Measurements from ENCODE around the gene TTLL11. TPM values are rescaled to one million over a fixed set of nuclear protein-coding genes. Genes with fewer than 3 reads are reported as not detected.
"Not testable (repeated sequence)": the region's sequence is repeated elsewhere in the genome, so short reads cannot be mapped to it uniquely, and the experiment has no call there.

TTLL11 gene
- total RNA-seq, 2 experiments from 2014 or later = 1.5 to 2.1 TPM

GRCh38 chr9:121801579-121801978 is 291.5 kb downstream of the TTLL11 start:
- no peak overlapping the region for H3K27ac Mint-ChIP-seq
- H3K9me3 Mint-ChIP-seq = peaks cover 7% of the 10 kb centered on the region
- POLR2A ChIA-PET = no interaction called here
- no peak for DNase-seq
- H3K4me1 Mint-ChIP-seq = no peaks in the 10 kb centered on the region
- no peaks in the 10 kb centered on the region for H3K36me3 Mint-ChIP-seq (ENCODE audit: low read depth)
- CTCF ChIA-PET = no interaction called here
- no peak overlapping the region for H3K4me3 Mint-ChIP-seq
- H3K27me3 Mint-ChIP-seq = peaks cover 21% of the 10 kb centered on the region

GRCh38 chr9:121800376-121800775 is 292.7 kb downstream of the TTLL11 start:
- H3K27me3 Mint-ChIP-seq = peaks cover 22% of the 10 kb centered on the region
- H3K4me1 Mint-ChIP-seq = no peaks in the 10 kb centered on the region
- no peak overlapping the region for H3K4me3 Mint-ChIP-seq
- no peak for DNase-seq
- ChIA-PET CTCF (no interaction called here), POLR2A (no interaction called here)
- peaks cover 7% of the 10 kb centered on the region for H3K9me3 Mint-ChIP-seq
- no peaks in the 10 kb centered on the region for H3K36me3 Mint-ChIP-seq (ENCODE audit: low read depth)
- no peak overlapping the region for H3K27ac Mint-ChIP-seq

- Mint-ChIP-seq H3K4me1 (no peaks in the 10 kb centered on the region), H3K9me3 (no peaks in the 10 kb centered on the region), H3K27me3 (peaks cover 15% of the 10 kb centered on the region), H3K36me3 (ENCODE audit: low read depth) (no peaks in the 10 kb centered on the region), H3K27ac (no peak overlapping the region), H3K4me3 (no peak overlapping the region)
- ChIA-PET CTCF (no interaction called here), POLR2A (no interaction called here)
- no peak for DNase-seq
Measured at GRCh38 chr9:121798941-121799340, 294.2 kb downstream of the TTLL11 start.

GRCh38 chr9:121797081-121797480 is 296.0 kb downstream of the TTLL11 start:
- Mint-ChIP-seq H3K9me3 (no peaks in the 10 kb centered on the region), H3K27me3 (peaks cover 7% of the 10 kb centered on the region), H3K4me3 (no peak overlapping the region), H3K27ac (no peak overlapping the region), H3K4me1 (no peaks in the 10 kb centered on the region), H3K36me3 (ENCODE audit: low read depth) (no peaks in the 10 kb centered on the region)
- DNase-seq = no peak
- ChIA-PET POLR2A (no interaction called here), CTCF (no interaction called here)

- CTCF ChIA-PET; H3K9me3 Mint-ChIP-seq; H3K4me1 Mint-ChIP-seq; H3K27me3 Mint-ChIP-seq; POLR2A ChIA-PET; H3K27ac Mint-ChIP-seq; DNase-seq; H3K36me3 Mint-ChIP-seq (ENCODE audit: low read depth); H3K4me3 Mint-ChIP-seq: not testable (repeated sequence)
Measured at GRCh38 chr9:121794334-121794733, 298.8 kb downstream of the TTLL11 start.

- DNase-seq; CTCF ChIA-PET; H3K4me3 Mint-ChIP-seq; H3K27me3 Mint-ChIP-seq; H3K36me3 Mint-ChIP-seq (ENCODE audit: low read depth); H3K4me1 Mint-ChIP-seq; POLR2A ChIA-PET; H3K9me3 Mint-ChIP-seq; H3K27ac Mint-ChIP-seq: not testable (repeated sequence)
Measured at GRCh38 chr9:121792476-121792875, 300.6 kb downstream of the TTLL11 start.

- H3K4me3 Mint-ChIP-seq = no peak overlapping the region
- no peak overlapping the region for H3K27ac Mint-ChIP-seq
- CTCF ChIA-PET = no interaction called here
- DNase-seq = no peak
- peaks cover 7% of the 10 kb centered on the region for H3K27me3 Mint-ChIP-seq
- H3K9me3 Mint-ChIP-seq = no peaks in the 10 kb centered on the region
- no peaks in the 10 kb centered on the region for H3K4me1 Mint-ChIP-seq
- H3K36me3 Mint-ChIP-seq (ENCODE audit: low read depth) = no peaks in the 10 kb centered on the region
- POLR2A ChIA-PET = no interaction called here
Measured at GRCh38 chr9:121790841-121791240, 302.3 kb downstream of the TTLL11 start.

- no peak overlapping the region for H3K27ac Mint-ChIP-seq
- DNase-seq = no peak
- ChIA-PET CTCF (no interaction called here), POLR2A (no interaction called here)
- H3K27me3 Mint-ChIP-seq = peaks cover 7% of the 10 kb centered on the region
- H3K36me3 Mint-ChIP-seq (ENCODE audit: low read depth) = no peaks in the 10 kb centered on the region
- no peaks in the 10 kb centered on the region for H3K9me3 Mint-ChIP-seq
- peaks cover 9% of the 10 kb centered on the region for H3K4me1 Mint-ChIP-seq
- H3K4me3 Mint-ChIP-seq = no peak overlapping the region
Measured at GRCh38 chr9:121788686-121789366, 304.3 kb downstream of the TTLL11 start.

GRCh38 chr9:121786998-121787422 is 306.1 kb downstream of the TTLL11 start:
- Mint-ChIP-seq H3K4me3 (no peak overlapping the region), H3K36me3 (ENCODE audit: low read depth) (no peaks in the 10 kb centered on the region), H3K4me1 (peaks cover 16% of the 10 kb centered on the region), H3K9me3 (no peaks in the 10 kb centered on the region), H3K27ac (no peak overlapping the region), H3K27me3 (peaks cover 7% of the 10 kb centered on the region)
- CTCF ChIA-PET = no interaction called here
- DNase-seq = no peak
- POLR2A ChIA-PET = no interaction called here

GRCh38 chr9:121786543-121786948 is 306.6 kb downstream of the TTLL11 start:
- ChIA-PET CTCF (no interaction called here), POLR2A (no interaction called here)
- DNase-seq = no peak
- no peaks in the 10 kb centered on the region for H3K9me3 Mint-ChIP-seq
- no peak overlapping the region for H3K27ac Mint-ChIP-seq
- peaks cover 16% of the 10 kb centered on the region for H3K4me1 Mint-ChIP-seq
- no peaks in the 10 kb centered on the region for H3K36me3 Mint-ChIP-seq (ENCODE audit: low read depth)
- peaks cover 5% of the 10 kb centered on the region for H3K27me3 Mint-ChIP-seq
- H3K4me3 Mint-ChIP-seq = no peak overlapping the region

GRCh38 chr9:121785673-121786542 is 307.2 kb downstream of the TTLL11 start:
- Mint-ChIP-seq H3K4me1 (peaks cover 16% of the 10 kb centered on the region), H3K9me3 (no peaks in the 10 kb centered on the region), H3K36me3 (ENCODE audit: low read depth) (no peaks in the 10 kb centered on the region), H3K27me3 (peaks cover 5% of the 10 kb centered on the region), H3K4me3 (no peak overlapping the region), H3K27ac (no peak overlapping the region)
- no peak for DNase-seq
- POLR2A ChIA-PET = no interaction called here
- CTCF ChIA-PET = no interaction called here

GRCh38 chr9:121784731-121785411 is 308.2 kb downstream of the TTLL11 start:
- Mint-ChIP-seq H3K36me3 (ENCODE audit: low read depth) (no peaks in the 10 kb centered on the region), H3K4me1 (peaks cover 16% of the 10 kb centered on the region), H3K27ac (no peak overlapping the region), H3K4me3 (no peak overlapping the region), H3K27me3 (peaks cover 5% of the 10 kb centered on the region), H3K9me3 (no peaks in the 10 kb centered on the region)
- CTCF ChIA-PET = no interaction called here
- no peak for DNase-seq
- POLR2A ChIA-PET = no interaction called here
